Bronchial epithelial cell (primary cell): ENCODE measurements around the gene TMEM132C. TPM values are rescaled to one million over a fixed set of nuclear protein-coding genes. Genes with fewer than 3 reads are reported as not detected.

Source experiments
- DNase-seq: peaks from one replicate; pipeline ENCODE4 v3.0.0-alpha.2; 2010; ENCODE audit warnings: low read depth
- FAIRE-seq: peaks from 2 replicates; lab custom pipeline; 2011; peaks lifted over from hg19 to GRCh38; lab: Jason Lieb, UNC
- H3K27me3 ChIP-seq: 2 replicates; pipeline ENCODE4 v1.5.1; 2011; ENCODE audit warnings: low read length; ENCODE audit not compliant: control insufficient read depth, insufficient read depth
- H3K36me3 ChIP-seq: 2 replicates; pipeline ENCODE4 v1.5.1; 2011; ENCODE audit warnings: low read length; ENCODE audit not compliant: control insufficient read depth, insufficient read depth
- H3K4me3 ChIP-seq: 2 replicates; pipeline ENCODE4 v1.5.1; 2011; ENCODE audit warnings: mild to moderate bottlenecking, low read depth, low read length, control low read depth
- total RNA-seq: library from RNA; depleted of rRNA; stranded (reverse); fragments of >200 nt; gene quantifications from 2 replicates; pipeline ENCODE4 v1.2.1, GENCODE V29; 2014
- TF ChIP-seq, protein P1 (sequence below): IDR thresholded peaks from 2 replicates; pipeline ENCODE4 v1.5.1; 2011; ENCODE audit warnings: mild to moderate bottlenecking, moderate library complexity, low read length, control low read depth, inconsistent platforms; ENCODE audit not compliant: insufficient read depth, severe bottlenecking

Gene TMEM132C
- total RNA-seq, 1 donor from 2014 or later, result not detected

DNA sequence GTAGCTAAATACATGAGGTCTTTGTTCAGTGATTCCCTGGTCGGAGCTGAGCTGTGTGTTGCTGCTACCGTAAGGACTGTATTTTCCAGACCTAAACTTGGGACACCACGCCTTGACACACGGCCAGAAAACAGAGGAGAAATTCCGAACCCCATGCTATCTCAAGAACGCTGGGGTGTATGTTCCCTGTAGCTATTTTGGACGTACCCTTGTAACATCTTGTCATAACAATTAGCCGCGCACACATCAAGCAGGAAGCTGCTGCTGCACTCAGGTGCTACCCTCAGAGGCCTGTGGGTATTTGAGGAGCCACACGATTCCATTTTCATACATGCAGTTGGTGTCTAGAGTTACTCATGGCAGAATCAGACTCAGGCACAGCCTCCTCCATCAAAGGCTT is 255.0 kb downstream of the TMEM132C start:
- DNase-seq (no peak), FAIRE-seq (peak; percentile 72)
- H3K4me3 ChIP-seq, result no peak overlapping the region
- H3K36me3 ChIP-seq, result no peaks in the 10 kb centered on the region
- H3K27me3 ChIP-seq, result no peaks in the 10 kb centered on the region
- TF ChIP-seq, protein P1, sequence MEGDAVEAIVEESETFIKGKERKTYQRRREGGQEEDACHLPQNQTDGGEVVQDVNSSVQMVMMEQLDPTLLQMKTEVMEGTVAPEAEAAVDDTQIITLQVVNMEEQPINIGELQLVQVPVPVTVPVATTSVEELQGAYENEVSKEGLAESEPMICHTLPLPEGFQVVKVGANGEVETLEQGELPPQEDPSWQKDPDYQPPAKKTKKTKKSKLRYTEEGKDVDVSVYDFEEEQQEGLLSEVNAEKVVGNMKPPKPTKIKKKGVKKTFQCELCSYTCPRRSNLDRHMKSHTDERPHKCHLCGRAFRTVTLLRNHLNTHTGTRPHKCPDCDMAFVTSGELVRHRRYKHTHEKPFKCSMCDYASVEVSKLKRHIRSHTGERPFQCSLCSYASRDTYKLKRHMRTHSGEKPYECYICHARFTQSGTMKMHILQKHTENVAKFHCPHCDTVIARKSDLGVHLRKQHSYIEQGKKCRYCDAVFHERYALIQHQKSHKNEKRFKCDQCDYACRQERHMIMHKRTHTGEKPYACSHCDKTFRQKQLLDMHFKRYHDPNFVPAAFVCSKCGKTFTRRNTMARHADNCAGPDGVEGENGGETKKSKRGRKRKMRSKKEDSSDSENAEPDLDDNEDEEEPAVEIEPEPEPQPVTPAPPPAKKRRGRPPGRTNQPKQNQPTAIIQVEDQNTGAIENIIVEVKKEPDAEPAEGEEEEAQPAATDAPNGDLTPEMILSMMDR, result no peak

DNA sequence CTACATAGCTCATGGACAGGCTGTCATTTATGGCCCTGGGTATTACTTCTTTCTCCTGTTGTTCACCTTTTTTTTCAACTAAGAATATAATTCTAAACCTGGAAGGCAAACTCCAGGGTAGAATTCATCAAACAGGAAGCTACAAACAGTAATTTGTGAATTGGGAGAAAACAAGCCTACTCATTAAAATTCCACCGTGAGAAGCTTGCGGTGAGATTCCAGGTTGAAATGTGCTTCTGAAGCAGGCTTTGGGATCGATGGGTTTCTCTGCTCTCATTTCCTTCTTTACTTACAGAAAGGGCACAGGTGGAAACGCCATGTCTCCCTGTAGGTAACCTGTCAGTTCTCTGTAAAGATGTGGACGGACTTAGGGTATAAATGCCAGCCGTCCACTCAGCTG is 257.5 kb downstream of the TMEM132C start:
- H3K4me3 ChIP-seq, result no peak overlapping the region
- TF ChIP-seq, protein P1, result no peak
- no peaks in the 10 kb centered on the region for H3K36me3 ChIP-seq
- no peaks in the 10 kb centered on the region for H3K27me3 ChIP-seq
- FAIRE-seq (no peak), DNase-seq (no peak)

DNA sequence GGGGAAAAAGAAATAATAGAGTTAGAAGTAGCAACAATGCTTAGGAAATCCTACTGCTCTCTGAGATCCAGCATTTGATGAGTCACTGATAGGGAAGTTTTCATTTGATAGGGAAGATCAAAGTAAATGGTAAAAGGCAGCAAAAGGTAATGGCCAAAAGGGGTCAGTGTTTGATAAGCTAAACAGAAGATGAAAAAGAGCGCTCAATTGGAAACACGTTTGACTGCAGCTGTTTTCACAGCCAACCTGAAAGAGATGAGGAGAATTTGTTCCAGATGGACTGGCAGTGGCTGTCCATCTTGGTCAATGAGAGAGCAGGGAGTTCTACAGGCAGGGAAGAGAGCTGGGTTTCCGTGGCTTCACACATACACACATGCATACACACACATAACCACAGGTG is 264.2 kb downstream of the TMEM132C start:
- TF ChIP-seq, protein P1, result no peak
- no peak for FAIRE-seq
- Histone ChIP-seq H3K4me3 (no peak overlapping the region), H3K36me3 (no peaks in the 10 kb centered on the region), H3K27me3 (no peaks in the 10 kb centered on the region)
- DNase-seq, result no peak

DNA sequence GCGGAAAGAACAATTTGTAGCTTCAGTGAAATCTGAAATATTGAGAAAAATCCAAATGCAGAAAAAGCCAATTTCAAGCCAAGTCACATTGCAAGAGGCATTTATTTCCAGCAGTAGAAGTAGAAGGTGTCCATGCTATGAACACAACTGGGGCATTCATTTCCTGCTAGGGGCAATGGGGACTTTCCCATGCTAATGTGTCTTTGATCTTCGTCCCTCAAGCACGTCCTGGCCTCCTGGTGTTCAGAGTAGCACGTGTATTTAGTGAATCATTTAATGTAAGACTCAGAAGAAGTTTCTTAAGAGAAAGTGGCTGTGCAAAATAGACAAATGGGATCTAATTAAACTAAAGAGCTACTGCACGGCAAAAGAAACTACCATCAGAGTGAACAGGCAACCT is 267.9 kb downstream of the TMEM132C start:
- H3K4me3 ChIP-seq, result no peak overlapping the region
- TF ChIP-seq, protein P1, result no peak
- no peaks in the 10 kb centered on the region for H3K27me3 ChIP-seq
- H3K36me3 ChIP-seq, result no peaks in the 10 kb centered on the region
- no peak for DNase-seq
- FAIRE-seq, result no peak

DNA sequence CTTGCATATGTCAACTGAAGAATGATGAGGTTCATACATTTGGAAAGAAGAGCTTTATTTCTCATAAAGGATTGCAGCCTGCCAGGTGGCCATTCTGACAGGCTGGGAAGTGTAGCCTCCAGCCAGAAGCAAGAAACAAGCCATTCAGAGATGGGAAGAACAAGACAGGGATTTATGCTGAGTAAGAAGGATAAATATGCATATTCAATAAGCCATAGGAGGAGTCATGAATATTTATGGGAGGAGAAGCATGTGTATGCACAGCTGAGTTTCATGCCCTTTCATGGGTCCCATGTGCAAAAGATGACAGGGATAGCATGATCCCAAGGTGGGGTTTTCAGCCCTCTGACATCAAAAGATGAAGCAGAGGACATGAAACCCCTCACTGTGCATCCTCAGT is 269.8 kb downstream of the TMEM132C start:
- TF ChIP-seq, protein P1, result no peak
- no peak for FAIRE-seq
- DNase-seq, result no peak
- H3K36me3 ChIP-seq, result no peaks in the 10 kb centered on the region
- H3K27me3 ChIP-seq, result no peaks in the 10 kb centered on the region
- no peak overlapping the region for H3K4me3 ChIP-seq

DNA sequence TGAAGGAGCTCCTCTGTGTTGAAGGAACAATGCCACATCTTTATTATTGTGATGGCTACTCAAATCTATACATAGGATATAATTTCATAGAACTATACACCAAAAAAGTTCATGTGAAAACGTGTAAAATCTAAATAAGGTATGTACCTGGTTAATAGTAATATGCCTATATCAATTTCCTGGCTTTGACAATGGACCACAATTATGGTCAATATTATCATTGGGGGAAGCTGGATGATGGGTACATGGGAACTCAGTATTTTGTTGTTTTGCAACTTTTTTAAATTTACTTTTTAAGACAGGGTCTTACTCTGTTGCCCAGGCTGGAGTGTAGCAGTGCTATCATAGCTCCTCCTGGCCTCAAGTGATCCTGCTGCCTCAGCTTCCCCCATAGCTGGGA is 270.7 kb downstream of the TMEM132C start:
- Histone ChIP-seq H3K36me3 (no peaks in the 10 kb centered on the region), H3K27me3 (no peaks in the 10 kb centered on the region), H3K4me3 (no peak overlapping the region)
- no peak for DNase-seq
- TF ChIP-seq, protein P1, result no peak
- FAIRE-seq, result no peak
